HepG2 (cell line): ENCODE results near the gene MEA1. TPM values are rescaled to one million over a fixed set of nuclear protein-coding genes. Genes with fewer than 3 reads are reported as not detected.

Experiments
- ATAC-seq: fragments of 200-7000 bp; cut with Tn5 transposase; 3 replicates; pipeline ENCODE4 v1.9.1; 2020; ENCODE audit warnings: mild to moderate bottlenecking, moderate library complexity
- BruUV-seq: library from RNA; stranded (reverse); fragments of 400-500 nt; replicated peaks from 2 replicates; lab custom pipeline; 2021; lab: Mats Ljungman, UMichigan
- CTCF ChIA-PET: fragments of 300-600 bp; formaldehyde crosslinking; extraction: SDS; loops from one replicate; lab custom pipeline; 2021; ENCODE audit warnings: low total read pairs, inconsistent platforms, low intra/inter-chr PET ratio; lab: Yijun Ruan, JAX
- POLR2A ChIA-PET: fragments of 350-600 bp; sonication (Branson Sonifier 250); formaldehyde crosslinking; loops from one replicate; lab custom pipeline; 2020; ENCODE audit warnings: antibody characterized with exemption, inconsistent platforms; lab: Yijun Ruan, JAX
- DNase-seq: peaks from one replicate; pipeline ENCODE4 v3.0.0-alpha.2; 2015; ENCODE audit warnings: low spot score
- FAIRE-seq: peaks from 3 replicates; lab custom pipeline; 2011; peaks lifted over from hg19 to GRCh38; lab: Jason Lieb, UNC
- H2AFZ ChIP-seq: one replicate; pipeline ENCODE4 v1.6.1; 2011; ENCODE audit warnings: low read length, inconsistent platforms
- H3K27ac ChIP-seq: fragments of 300-600 bp; 3 replicates; pipeline ENCODE4 v1.8.0; 2011; ENCODE audit warnings: mixed run types, mild to moderate bottlenecking, mixed read lengths, low read length, inconsistent platforms; ENCODE audit not compliant: insufficient read depth; ENCODE audit errors: extremely low read length
- H3K27me3 ChIP-seq, 2 experiments: fragments of 200-600 bp in 1 of 2; 2 replicates in 1 of 2; 3 replicates in 1 of 2; pipeline versions ENCODE4 v1.6.0 to v1.8.0; 2011; ENCODE audit warnings: low read length in 2 of 2, mild to moderate bottlenecking in 2 of 2, moderate library complexity in 2 of 2, inconsistent platforms in 1 of 2; ENCODE audit not compliant: insufficient read depth in 2 of 2, control insufficient read depth in 1 of 2
- H3K36me3 ChIP-seq, 2 experiments: fragments of 200-600 bp in 1 of 2; replicated peaks in 1 of 2; 2 replicates in 1 of 2; 3 replicates in 1 of 2; pipeline versions ENCODE4 v1.5.1 to v1.8.0; 2011; ENCODE audit warnings: low read length in 2 of 2, inconsistent platforms in 1 of 2; ENCODE audit not compliant: insufficient read depth in 2 of 2, control insufficient read depth in 1 of 2
- H3K4me1 ChIP-seq: 2 replicates; pipeline ENCODE4 v1.5.1; 2012; ENCODE audit warnings: low read length, inconsistent platforms; ENCODE audit not compliant: insufficient read depth
- H3K4me2 ChIP-seq: 2 replicates; pipeline ENCODE4 v1.6.0; 2011; ENCODE audit warnings: low read depth, low read length, inconsistent platforms
- H3K4me3 ChIP-seq, 3 experiments: fragments of 200-600 bp in 1 of 3; sonication (generic), shearing (Covaris generic) in 1 of 3; replicated peaks in 1 of 3; 2 replicates each; pipeline ENCODE4 v1.5.1; 2011 to 2016; ENCODE audit warnings: low read length in 3 of 3, inconsistent platforms in 2 of 3, low read depth in 2 of 3, mild to moderate bottlenecking in 2 of 3, control low read depth in 1 of 3, mixed read lengths in 1 of 3; ENCODE audit not compliant: insufficient read depth in 1 of 3
- H3K79me2 ChIP-seq: one replicate; pipeline ENCODE4 v1.6.1; 2011; ENCODE audit warnings: low read length, inconsistent platforms; ENCODE audit not compliant: insufficient read depth
- H3K9ac ChIP-seq: 2 replicates; pipeline ENCODE4 v1.6.0; 2011; ENCODE audit warnings: mild to moderate bottlenecking, low read depth, low read length, inconsistent platforms; ENCODE audit not compliant: insufficient read depth
- H3K9me3 ChIP-seq: 2 replicates; pipeline ENCODE4 v1.5.1; 2012; ENCODE audit warnings: mild to moderate bottlenecking, low read length
- H4K20me1 ChIP-seq: 2 replicates; pipeline ENCODE4 v1.6.0; 2011; ENCODE audit warnings: inconsistent platforms, mild to moderate bottlenecking, low read length, moderate library complexity; ENCODE audit not compliant: insufficient read depth
- AHDC1 ChIP-seq: sonication (generic); formaldehyde crosslinking; IDR thresholded peaks from 2 replicates; pipeline ENCODE4 v1.5.1; 2020; ENCODE audit warnings: mild to moderate bottlenecking, missing genetic modification reagents, borderline replicate concordance
- FOXA1 ChIP-seq, 2 experiments: fragments of 450-650 bp in 1 of 2; sonication (generic) in 1 of 2; formaldehyde crosslinking in 1 of 2; IDR thresholded peaks; 2 replicates each; pipeline versions ENCODE4 v1.4.0 to v1.6.1; 2016 to 2020; ENCODE audit warnings: missing genetic modification reagents in 1 of 2
- HDAC2 ChIP-seq: sonication (generic); formaldehyde crosslinking; IDR thresholded peaks from 2 replicates; pipeline ENCODE4 v1.4.0; 2020; ENCODE audit warnings: missing genetic modification reagents
- HNF1B ChIP-seq: sonication (generic); formaldehyde crosslinking; IDR thresholded peaks from 2 replicates; pipeline ENCODE4 v1.5.1; 2020; ENCODE audit warnings: mild to moderate bottlenecking, moderate library complexity, missing genetic modification reagents
- NR2F2 ChIP-seq: IDR thresholded peaks from 2 replicates; pipeline ENCODE4 v1.6.1; 2012; ENCODE audit warnings: low read depth, inconsistent platforms, borderline replicate concordance
- TOPORS ChIP-seq: sonication (generic); formaldehyde crosslinking; IDR thresholded peaks from 2 replicates; pipeline ENCODE4 v1.8.0; 2023; ENCODE audit warnings: mild to moderate bottlenecking, missing genetic modification reagents
- ZNF235 ChIP-seq: sonication (generic); formaldehyde crosslinking; IDR thresholded peaks from 2 replicates; pipeline ENCODE4 v1.8.1; 2023; ENCODE audit warnings: mild to moderate bottlenecking, missing genetic modification reagents, borderline replicate concordance
- ZNF333 ChIP-seq: sonication (generic); formaldehyde crosslinking; IDR thresholded peaks from 2 replicates; pipeline ENCODE4 v1.4.0; 2020; ENCODE audit warnings: mild to moderate bottlenecking, missing genetic modification reagents, borderline replicate concordance
- ZNF572 ChIP-seq: sonication (generic); formaldehyde crosslinking; IDR thresholded peaks from 2 replicates; pipeline ENCODE4 v1.5.1; 2020; ENCODE audit warnings: mild to moderate bottlenecking, missing genetic modification reagents
- ZNF614 ChIP-seq: IDR thresholded peaks from 2 replicates; pipeline ENCODE4 v1.6.1; 2018; ENCODE audit warnings: missing biosample characterization, missing genetic modification reagents, inconsistent platforms, borderline replicate concordance
- ZNF850 ChIP-seq: sonication (generic); formaldehyde crosslinking; conservative IDR thresholded peaks from 2 replicates; pipeline ENCODE4 v1.9.0; 2021; ENCODE audit warnings: mild to moderate bottlenecking, missing genetic modification reagents
- WGBS: methylation state at CpG from one replicate; pipeline ENCODE4 v1.1.6; 2017; ENCODE audit warnings: low lambda C conversion rate; 5-methylcytosine and 5-hydroxymethylcytosine counted together
- in situ Hi-C: cut with HindIII; loops from 2 replicates; pipeline ENCODE4 v1.10.0; 2017; ENCODE audit warnings: low pct_unique_long_range_greater_than_20kb; ENCODE audit not compliant: extremely low pct_ligation_motif_present
- intact Hi-C: fragments of 100-400 bp; cut with micrococcal nuclease; formaldehyde crosslinking; loops from one replicate; pipeline ENCODE4 v1.10.0; 2022; ENCODE audit not compliant: unreplicated experiment
- polyA plus RNA-seq, 8 experiments: library from polyadenylated mRNA; depleted of rRNA in 3 of 8; stranded (reverse) in 7 of 8; unstranded in 1 of 8; fragments of >200 nt; fragmentation: Illumina TruSeq in 4 of 8; extraction: Trizol in 4 of 8; gene quantifications; 2 replicates each; pipeline versions ENCODE4 v1.2.1 to v1.2.3, GENCODE V29; 2011 to 2016; ENCODE audit warnings: low read depth in 4 of 8, missing spikeins in 1 of 8, mixed read lengths in 1 of 8; ENCODE audit not compliant: insufficient read depth in 1 of 8
- total RNA-seq, 5 experiments: library from RNA; depleted of rRNA; stranded (reverse); fragments of >200 nt; fragmentation: Illumina TruSeq; extraction: Trizol; gene quantifications; 2 replicates each; pipeline ENCODE4 v1.2.3, GENCODE V29; 2016; ENCODE audit warnings: low read depth in 1 of 5
- TF ChIP-seq, protein P1 (sequence below): sonication (generic); formaldehyde crosslinking; IDR thresholded peaks from 2 replicates; pipeline ENCODE4 v1.4.0; 2020; ENCODE audit warnings: missing genetic modification reagents, mild to moderate bottlenecking, borderline replicate concordance

The MEA1 gene
- total and polyA plus RNA-seq, 2 of the 13 experiments (the other 11 are each of a cell fraction or from before 2014, with no cell fraction given) = 75.6 to 86.2 TPM

DNA sequence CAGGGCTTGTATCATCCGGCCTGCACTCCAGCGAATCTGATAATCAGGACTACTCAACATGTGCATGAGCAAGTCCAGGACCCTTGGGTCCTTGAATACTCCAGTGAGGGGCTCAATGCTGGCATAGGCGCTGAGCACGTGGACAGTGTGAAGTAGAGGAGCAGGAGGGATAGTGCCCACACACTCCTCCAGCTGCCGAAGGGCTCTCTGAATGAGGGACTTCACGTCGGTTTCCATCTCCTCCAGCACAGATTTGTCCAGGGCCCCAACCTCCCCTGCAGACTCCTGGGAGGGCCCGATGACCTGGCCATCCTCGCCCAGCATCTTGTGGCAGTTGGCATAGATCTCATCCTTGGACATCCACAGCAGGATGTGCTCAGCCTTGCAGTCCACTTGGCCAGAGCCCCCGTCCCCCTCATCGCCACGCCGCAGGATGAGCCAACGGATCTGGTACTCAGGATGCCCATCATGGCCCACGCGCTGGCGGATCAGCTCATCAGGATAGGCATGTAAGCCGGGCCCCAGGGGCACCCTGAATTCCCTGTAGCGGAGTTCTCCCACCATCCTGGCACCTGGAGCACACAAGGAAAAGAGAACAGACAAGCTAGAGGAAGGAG is 38.6 kb upstream of the MEA1 start:
- no peaks in the 10 kb centered on the region for H3K27me3 ChIP-seq
- ChIA-PET POLR2A (interaction anchor here (0.9 to 3.4 kb wide), 3 partner anchors 38 to 123 kb away, joined by 3 to 45 read pairs (median 16); partner anchors contain the start of genes CNPY3, KLHDC3 and MEA1), CTCF (no interaction called here)
- ATAC-seq = no peak
- intact Hi-C loops = loop anchor here (5.0 kb wide), 1 partner anchor 40 kb away; the partner anchor contains the start of genes KLHDC3 and MEA1
- in situ Hi-C loops = no loop called here
- H3K9me3 ChIP-seq = no peaks in the 10 kb centered on the region
- H3K79me2 ChIP-seq = peaks cover 31% of the 10 kb centered on the region
- no peak overlapping the region for H2AFZ ChIP-seq
- peak overlapping the region; percentile 75 to 96 (median 94); a peak in 5 of 6 replicates for H3K4me3 ChIP-seq
- no peak for DNase-seq
- FAIRE-seq = no peak
- H4K20me1 ChIP-seq = no peaks in the 10 kb centered on the region
- peaks cover 37% of the 10 kb centered on the region for H3K4me1 ChIP-seq
- BruUV-seq = TSS peak; percentile 42
- peak overlapping the region; percentile 98 for H3K9ac ChIP-seq
- WGBS = 96% methylated on average over 19 of the region's 19 CpGs
- H3K4me2 ChIP-seq = peak overlapping the region; percentile 91
- H3K27ac ChIP-seq = peak overlapping the region; percentile 84
- peaks cover 17 to 48% of the 10 kb centered on the region in 2 experiments for H3K36me3 ChIP-seq
- TF ChIP-seq ZNF235 (0 out of 2 replicates have a peak, but pooled peaks have one; percentile 4), NR2F2 (no peak), HNF1B (CRISPR knock-in tag) (0 out of 2 replicates have a peak, but pooled peaks have one; percentile 22), ZNF572 (CRISPR knock-in tag) (0 out of 2 replicates have a peak, but pooled peaks have one; percentile 36), ZNF614 (CRISPR knock-in tag) (0 out of 2 replicates have a peak, but pooled peaks have one; percentile 13), HDAC2 (no peak), TOPORS (0 out of 2 replicates have a peak, but pooled peaks have one; percentile 40), ZNF850 (CRISPR knock-in tag) (0 out of 2 replicates have a peak, but pooled peaks have one; percentile 1), ZNF333 (CRISPR knock-in tag) (peak; percentile 51; the same call in 1 of the 2 replicates), AHDC1 (CRISPR knock-in tag) (0 out of 2 replicates have a peak, but pooled peaks have one; percentile 9), FOXA1 (IDR thresholded peaks at IDR 0.05) (0 out of 2 replicates have a peak, but pooled peaks have one; percentile 8), FOXA1 (CRISPR knock-in tag; IDR thresholded peaks at IDR 0.05) (no peak)
- TF ChIP-seq, protein P1, sequence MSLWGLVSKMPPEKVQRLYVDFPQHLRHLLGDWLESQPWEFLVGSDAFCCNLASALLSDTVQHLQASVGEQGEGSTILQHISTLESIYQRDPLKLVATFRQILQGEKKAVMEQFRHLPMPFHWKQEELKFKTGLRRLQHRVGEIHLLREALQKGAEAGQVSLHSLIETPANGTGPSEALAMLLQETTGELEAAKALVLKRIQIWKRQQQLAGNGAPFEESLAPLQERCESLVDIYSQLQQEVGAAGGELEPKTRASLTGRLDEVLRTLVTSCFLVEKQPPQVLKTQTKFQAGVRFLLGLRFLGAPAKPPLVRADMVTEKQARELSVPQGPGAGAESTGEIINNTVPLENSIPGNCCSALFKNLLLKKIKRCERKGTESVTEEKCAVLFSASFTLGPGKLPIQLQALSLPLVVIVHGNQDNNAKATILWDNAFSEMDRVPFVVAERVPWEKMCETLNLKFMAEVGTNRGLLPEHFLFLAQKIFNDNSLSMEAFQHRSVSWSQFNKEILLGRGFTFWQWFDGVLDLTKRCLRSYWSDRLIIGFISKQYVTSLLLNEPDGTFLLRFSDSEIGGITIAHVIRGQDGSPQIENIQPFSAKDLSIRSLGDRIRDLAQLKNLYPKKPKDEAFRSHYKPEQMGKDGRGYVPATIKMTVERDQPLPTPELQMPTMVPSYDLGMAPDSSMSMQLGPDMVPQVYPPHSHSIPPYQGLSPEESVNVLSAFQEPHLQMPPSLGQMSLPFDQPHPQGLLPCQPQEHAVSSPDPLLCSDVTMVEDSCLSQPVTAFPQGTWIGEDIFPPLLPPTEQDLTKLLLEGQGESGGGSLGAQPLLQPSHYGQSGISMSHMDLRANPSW (CRISPR knock-in tag) = no peak
